H1 (cell line): ENCODE measurements around the gene TMOD4.

Source experiments
- ATF3 ChIP-seq: IDR thresholded peaks from 2 replicates; pipeline ENCODE4 v1.6.1; 2011; ENCODE audit warnings: low read depth, mild to moderate bottlenecking, low read length; ENCODE audit not compliant: insufficient read depth
- CBX5 ChIP-seq: fragments of 300-800, 300-1000 bp; sonication (generic); IDR thresholded peaks from 2 replicates; pipeline ENCODE4 v1.7.1; 2016; ENCODE audit warnings: antibody characterized with exemption, low read length, low read depth
- CHD2 ChIP-seq: IDR thresholded peaks from 2 replicates; pipeline ENCODE4 v1.6.1; 2012; ENCODE audit warnings: low read length, improper control_type of control experiment
- CTCF ChIP-seq, 3 experiments: IDR thresholded peaks; 1 replicate in 2 of 3; 2 replicates in 1 of 3; pipeline versions ENCODE4 v1.5.1 to v1.6.1; 2011; ENCODE audit warnings: low read length in 3 of 3, mild to moderate bottlenecking in 3 of 3, inconsistent platforms in 2 of 3, low read depth in 1 of 3, moderate library complexity in 1 of 3; ENCODE audit not compliant: insufficient read depth in 1 of 3; ENCODE audit errors: control extremely low read depth in 1 of 3
- EZH2 ChIP-seq: fragments of 200-600 bp; sonication (generic); IDR thresholded peaks from 2 replicates; pipeline ENCODE4 v1.7.1; 2012; ENCODE audit warnings: low read depth, mild to moderate bottlenecking, moderate library complexity, low read length, inconsistent platforms; ENCODE audit not compliant: severe bottlenecking
- SIN3A ChIP-seq, 2 experiments: IDR thresholded peaks in 1 of 2; conservative IDR thresholded peaks in 1 of 2; 2 replicates each; pipeline ENCODE4 v1.6.1; 2011 to 2012; ENCODE audit warnings: low read length in 2 of 2, improper control_type of control experiment in 1 of 2, low read depth in 1 of 2, mild to moderate bottlenecking in 1 of 2
- SIX5 ChIP-seq: IDR thresholded peaks from 2 replicates; pipeline ENCODE4 v1.6.1; 2011; ENCODE audit warnings: mild to moderate bottlenecking, low read depth, low read length

GRCh38 chr1:151157067-151157531 is 18.7 kb downstream of the TMOD4 start:
- TF ChIP-seq CHD2 (no peak), EZH2 (no peak), SIX5 (no peak), CTCF (IDR thresholded peaks at IDR 0.05; ENCODE audit: control extremely low read depth in 1 of 3, insufficient read depth in 1 of 3, low read depth in 1 of 3, low read length in 3 of 3) (no peak), ATF3 (no peak), CBX5 (no peak), SIN3A (conservative IDR thresholded peaks at IDR 0.05 in 1 of 2, IDR thresholded peaks at IDR 0.05 in 1 of 2; ENCODE audit: low read depth in 1 of 2, low read length in 2 of 2) (no peak)
